PC-9 (cell line): ENCODE data around the gene OR10D3.

Experiments used
- CTCF ChIP-seq: fragments of 200-600 bp; sonication (generic); conservative IDR thresholded peaks from 2 replicates; pipeline ENCODE4 v1.6.1; 2017; ENCODE audit warnings: mixed run types, antibody characterized with exemption, mild to moderate bottlenecking, moderate library complexity
- EZH2 ChIP-seq: fragments of 200-600 bp; sonication (generic); IDR thresholded peaks from 2 replicates; pipeline ENCODE4 v1.8.0; 2017; ENCODE audit warnings: antibody characterized with exemption, low read depth

DNA sequence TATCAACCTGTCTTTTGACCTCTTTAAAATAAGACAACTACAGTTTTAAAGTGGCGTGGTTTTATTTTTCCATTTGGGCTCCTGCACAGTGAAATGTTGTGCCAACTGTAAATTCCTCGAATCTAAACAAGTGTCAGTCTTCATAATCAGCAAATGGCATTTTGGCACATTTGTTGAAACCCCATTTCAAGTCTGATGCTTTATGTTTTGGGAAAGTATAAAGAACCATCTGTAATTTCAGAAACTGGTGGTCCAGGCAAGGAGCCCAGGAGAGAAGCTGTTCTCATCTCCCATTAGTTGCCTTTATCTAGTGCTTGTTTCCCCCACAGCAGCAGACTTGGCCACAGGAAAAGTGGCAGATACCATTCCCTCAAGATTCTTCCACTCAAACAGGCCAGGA lies 35.2 kb upstream of the OR10D3 start:
- TF ChIP-seq CTCF (no peak), EZH2 (no peak)
